Astrocyte of the hippocampus (primary cell): ENCODE data around the gene ITM2A.

Source experiments
- DNase-seq: peaks from one replicate; pipeline ENCODE4 v3.0.0; 2011; ENCODE audit warnings: low read depth, low spot score

ITM2A gene

DNA sequence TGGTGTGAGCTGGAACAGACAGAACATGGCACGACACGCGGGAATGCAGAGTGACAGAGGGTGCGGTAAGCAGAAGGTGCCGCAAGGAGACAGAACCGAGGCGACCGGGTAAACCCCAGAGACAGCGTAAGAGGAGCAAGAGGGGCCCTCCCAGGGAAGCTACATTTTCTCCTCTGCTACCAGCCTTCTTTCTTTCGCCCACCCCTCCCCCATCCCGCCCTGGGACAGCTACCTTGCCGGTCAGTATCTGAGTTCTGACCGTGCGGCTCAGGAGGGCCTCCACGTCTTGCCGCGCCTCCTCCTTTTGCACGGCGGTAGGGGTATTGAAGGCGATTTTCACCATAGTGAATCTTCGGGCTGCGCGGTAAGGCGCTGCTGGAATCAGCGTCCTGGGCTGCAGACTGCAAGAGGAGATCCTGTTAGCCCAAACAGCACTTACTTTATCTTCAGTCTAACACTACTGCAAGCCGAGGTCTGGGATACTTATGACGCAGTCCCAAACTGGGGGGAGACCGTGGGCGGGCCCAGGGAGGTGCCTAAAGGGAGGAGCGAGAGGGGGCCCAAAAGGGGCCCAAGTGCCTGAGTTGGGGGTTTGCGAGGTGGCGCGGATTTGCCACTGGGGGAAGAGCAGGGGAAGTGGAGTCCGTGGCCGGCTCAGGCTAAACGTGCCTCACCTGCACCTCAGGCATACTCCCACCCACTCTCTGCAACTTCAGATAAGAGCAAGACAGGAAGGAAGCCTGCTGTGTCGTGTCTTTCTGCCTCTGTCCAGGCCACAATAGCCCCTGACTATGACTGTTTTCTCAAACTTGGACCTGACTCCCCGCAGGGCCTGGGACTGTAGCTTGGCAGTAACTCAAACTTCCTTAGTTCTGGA is at the start of gene ITM2A:
Gene ITM2A (minus strand): TSS at position 462 of the 877 bp plus-strand sequence. CDS start 119 bp downstream, at position 343.
- DNase-seq, result peak; percentile 1

GRCh38 chrX:79415056-79415455 is 47.9 kb upstream of the ITM2A start:
- DNase-seq, result no peak

DNA sequence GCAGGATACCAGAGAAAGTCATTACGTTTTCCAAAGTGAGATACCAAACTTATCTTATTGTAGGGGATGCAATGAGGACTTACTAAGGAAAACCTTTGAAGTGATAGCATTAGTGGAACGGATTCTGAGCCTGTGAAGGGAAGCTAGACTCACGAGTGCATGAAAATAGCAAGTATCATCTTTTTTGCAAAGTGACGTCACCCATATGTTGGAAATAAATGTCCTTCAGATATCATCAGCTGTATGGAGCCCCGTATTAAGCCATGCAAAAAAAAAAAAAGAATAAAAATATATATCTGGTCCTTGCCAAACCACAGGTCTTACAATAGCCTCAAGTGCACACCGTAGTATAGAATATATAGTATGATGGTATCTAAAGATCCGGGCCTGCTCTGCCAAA is 46.8 kb upstream of the ITM2A start:
- no peak for DNase-seq

GRCh38 chrX:79412972-79413371 is 45.8 kb upstream of the ITM2A start:
- DNase-seq, result no peak

- DNase-seq, result no peak
Measured at GRCh38 chrX:79412166-79412565, 45.0 kb upstream of the ITM2A start.

DNA sequence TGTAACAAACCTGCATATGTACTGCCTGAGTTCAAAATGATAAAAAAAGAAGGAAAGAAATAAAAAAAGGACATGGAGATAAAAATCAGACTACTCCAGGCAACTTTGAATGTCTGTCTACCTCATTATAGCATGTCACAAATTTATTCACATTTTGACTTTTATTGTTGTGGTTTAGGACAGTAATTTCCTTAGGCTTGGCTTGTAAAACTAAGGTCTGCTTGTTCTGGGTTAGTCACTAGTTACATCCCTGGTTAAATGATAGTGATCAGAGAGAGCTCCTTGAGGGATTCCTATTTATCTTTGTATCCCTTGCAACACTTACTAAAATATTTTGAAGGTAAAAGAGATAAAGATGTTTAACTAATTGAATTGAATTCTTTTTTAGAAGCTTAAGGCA is 42.5 kb upstream of the ITM2A start:
- DNase-seq, result no peak

GRCh38 chrX:79408623-79409322 is 41.6 kb upstream of the ITM2A start:
- DNase-seq, result no peak

DNA sequence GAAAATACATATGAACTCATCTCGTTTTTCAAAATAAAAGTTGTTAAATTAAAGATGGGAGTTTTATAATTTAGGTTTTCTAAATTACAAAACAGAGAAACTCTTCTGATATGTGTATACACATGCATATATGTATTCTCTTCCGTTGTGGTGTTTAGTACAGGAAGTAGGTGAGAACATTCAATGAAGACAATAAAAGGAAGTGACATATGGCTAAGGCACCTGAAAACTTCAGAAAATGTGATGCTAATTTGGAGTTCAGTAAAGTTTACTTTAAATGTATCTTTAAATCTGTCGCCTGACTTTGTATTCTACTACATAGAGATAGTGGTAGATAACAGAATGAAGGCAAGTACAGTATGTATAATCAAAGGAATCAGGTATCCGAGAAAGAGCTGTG is 33.5 kb upstream of the ITM2A start:
- DNase-seq, result no peak

- no peak for DNase-seq
Measured at GRCh38 chrX:79375340-79375739, 8.2 kb upstream of the ITM2A start.

GRCh38 chrX:79371640-79372039 is 4.5 kb upstream of the ITM2A start:
- DNase-seq, result no peak

DNA sequence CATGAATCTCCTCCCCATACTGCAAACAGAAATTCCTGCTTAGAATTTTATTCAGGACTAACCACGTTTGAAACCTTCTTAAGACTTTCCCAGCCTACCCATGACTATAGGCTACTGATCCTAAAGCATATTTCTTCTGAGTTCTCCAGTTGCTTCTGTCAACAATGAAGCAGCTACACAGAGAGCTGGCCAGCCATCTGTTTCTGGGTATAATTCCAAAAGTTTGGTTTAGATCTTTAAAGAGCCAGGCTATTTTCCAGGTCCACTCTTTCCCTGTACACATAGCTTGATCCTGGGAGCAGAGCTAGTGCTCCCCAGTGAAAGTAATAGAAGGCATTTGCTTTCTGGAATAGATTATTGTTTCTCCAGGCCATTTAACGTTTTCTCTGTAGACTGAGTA is 4.0 kb upstream of the ITM2A start:
- DNase-seq, result no peak

DNA sequence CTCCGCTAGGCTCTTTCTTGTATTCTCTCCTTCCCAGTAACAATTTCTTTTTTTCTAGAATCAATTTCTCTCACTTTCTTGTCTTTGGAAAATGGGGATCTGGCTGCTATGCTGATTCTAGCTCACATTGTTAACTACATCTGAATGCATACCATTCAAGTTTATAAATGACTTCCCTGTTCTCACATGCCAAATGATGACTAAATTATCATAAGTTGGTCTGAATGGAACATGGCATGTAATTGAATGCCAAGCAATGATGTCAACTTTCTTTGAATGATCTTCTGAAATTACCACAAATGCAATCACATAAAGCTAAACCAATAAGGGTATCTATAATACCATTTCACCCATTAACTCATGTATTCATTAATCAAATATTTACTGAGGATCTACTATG is 2.7 kb upstream of the ITM2A start:
- no peak for DNase-seq

DNA sequence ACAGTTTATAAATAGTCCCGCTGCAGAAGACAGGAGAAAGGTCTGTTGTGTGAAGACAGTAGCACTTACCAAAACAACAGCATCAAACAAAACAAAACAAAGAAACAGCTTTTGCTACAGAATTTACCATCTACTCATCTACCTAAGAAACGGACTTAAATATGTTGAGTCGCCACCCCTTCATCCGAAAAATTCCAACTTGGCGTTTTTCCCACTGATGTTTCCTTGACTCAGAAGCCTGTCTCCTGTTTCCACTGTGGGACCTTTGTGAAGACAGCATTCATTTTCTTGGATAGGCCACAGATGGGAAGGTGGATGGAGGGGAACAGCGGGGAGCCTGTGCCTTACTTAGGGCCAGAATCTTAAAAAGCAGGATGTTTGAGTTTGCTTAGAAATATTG is 1.3 kb upstream of the ITM2A start:
- DNase-seq, result no peak

DNA sequence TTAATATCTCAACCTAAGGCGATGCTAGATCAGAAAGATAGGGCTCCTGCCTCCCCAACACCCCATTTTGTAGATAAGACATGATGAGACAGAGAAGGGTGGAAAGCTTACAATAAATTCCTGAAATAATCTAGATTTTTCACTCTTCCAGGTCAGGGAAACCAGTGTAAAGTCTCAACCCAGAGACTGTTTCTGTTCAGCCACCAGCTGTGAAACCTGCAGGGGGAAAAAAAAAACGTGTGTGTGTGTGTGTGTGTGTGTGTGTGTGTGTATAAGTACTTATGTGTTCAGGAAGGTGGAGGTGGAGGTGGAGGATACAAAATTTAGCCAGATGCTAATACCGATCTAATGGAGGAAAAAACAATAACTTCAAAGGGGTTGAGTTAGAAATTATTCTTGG is 773 bp upstream of the ITM2A start:
- no peak for DNase-seq

DNA sequence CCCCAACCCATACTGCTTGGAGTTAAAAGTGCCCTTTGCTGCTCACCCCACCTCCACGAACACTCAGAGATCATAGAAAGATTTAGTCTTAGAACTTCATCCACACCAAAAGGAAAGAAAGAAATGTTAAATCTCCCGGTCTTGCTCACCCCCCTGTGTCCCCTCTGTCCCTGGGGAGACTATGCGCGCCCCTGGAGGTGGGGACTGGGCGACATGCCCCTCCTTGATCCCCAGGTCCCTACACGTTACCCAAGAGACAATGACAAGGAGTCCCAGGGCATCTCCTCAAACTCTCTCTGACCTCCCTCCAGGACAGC is 620 bp downstream of the ITM2A start:
- DNase-seq, result no peak

GRCh38 chrX:79365591-79365990 is 1.5 kb downstream of the ITM2A start:
- no peak for DNase-seq

DNA sequence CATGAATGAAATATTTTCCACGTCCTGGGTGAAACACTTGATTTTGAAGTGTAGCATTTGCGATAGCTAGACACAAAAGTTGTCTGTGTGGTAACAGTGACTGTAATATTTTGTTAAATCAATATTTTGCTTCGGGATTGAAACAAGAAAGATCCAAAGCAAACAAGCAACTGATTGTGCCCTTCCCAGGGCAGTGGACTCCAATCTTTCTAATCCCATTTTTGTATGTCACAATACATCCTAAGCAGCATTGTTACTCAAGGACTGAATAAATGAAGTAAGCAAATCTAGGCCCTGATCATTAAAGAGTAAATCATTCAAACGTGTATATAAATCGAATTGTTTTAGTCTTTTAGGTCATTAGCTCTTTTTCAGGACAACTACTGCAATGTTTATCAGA is 2.8 kb downstream of the ITM2A start:
- no peak for DNase-seq

DNA sequence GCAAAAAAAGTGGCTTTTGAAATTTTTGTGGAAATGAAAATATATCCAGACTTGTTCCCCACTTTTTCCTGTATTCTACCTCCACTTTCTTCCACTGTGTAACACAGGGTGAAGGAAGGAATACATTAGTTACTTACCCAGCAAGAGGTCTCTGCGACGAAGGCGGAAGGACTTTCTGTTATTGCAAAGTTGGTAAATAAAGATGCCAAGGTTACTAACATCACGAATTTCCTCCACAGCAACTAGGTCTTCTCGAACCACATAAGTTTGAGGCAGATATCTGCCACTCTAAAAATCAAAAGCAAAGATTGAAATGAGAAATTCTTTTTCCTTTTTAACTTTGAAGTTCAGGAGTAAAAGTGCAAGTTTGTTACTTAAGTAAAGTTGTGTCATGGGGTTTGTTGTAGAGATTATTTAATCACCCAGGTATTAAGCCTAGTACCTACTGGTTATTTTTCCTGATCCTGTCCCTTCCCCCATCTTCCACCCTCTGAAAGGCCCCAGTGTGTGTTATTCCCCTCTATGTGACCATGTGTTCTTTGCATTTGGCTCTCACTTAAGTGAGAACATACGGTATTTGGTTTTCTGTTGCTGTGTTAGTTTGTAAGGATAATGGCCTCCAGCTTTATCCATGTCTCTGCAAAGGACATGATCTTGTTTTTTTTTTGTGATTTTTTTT is 5.8 kb downstream of the ITM2A start:
- no peak for DNase-seq

GRCh38 chrX:79336869-79337815 is 30.0 kb downstream of the ITM2A start:
- no peak for DNase-seq

DNA sequence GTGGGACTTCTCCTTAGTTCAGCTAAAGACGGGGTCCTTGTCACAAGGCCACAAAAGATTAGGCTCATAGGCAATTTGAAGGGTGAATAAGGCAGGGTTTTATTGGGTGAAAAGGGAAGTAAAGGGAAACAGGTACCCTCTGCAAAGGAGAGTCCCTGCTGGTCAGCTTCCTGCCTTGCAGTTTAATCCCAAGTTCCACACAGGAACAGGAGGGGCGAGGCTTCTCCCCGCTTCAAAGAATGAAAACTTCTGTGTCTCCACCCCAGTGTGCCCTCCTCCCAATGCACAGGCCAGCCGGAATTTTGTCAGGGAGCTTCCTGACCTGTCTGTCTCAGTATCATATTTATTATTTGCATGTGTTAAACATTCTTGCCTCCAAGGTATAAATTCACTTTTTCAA is 37.1 kb downstream of the ITM2A start:
- no peak for DNase-seq

DNA sequence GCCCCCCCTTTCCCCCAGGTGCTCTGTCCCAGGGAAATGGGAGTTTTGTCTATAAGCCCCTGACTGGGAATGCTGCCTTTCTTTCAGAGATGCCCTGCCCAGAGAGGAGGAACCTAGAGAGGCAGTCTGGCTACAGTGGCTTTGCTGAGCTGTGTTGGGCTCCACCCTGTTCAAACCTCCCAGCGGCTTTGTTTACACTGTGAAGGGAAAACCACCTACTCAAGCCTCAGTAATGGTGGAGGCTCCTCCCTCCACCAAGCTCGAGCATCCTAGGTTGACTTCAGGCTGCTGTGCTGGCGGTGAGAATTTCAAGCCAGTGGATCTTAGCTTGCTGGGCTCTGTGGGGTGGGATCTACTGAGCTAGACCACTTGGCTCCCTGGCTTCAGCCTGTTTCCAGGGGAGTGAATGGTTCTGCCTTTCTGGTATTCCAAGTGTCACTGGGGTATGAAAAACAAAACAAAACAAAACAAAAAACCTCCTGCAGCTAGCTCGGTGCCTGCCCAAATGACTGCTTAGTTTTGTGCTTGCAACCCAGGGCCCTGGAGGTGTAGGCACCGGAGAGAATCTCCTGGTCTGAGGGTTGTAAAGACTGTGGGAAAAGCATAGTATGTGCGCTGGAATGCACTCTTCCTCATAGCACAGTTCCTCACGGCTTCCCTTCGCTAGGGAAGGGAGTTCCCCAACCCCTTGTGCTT is 41.7 kb downstream of the ITM2A start:
- no peak for DNase-seq
